Caco-2 (cell line): ENCODE measurements around the gene PPARA. TPM values are rescaled to one million over a fixed set of nuclear protein-coding genes. Genes with fewer than 3 reads are reported as not detected.

Experiments used
- BruUV-seq: library from RNA; stranded (reverse); fragments of 400-500 nt; replicated peaks from 2 replicates; lab custom pipeline; 2021; lab: Mats Ljungman, UMichigan
- CTCF ChIA-PET: fragments of 300-600 bp; sonication (Branson Sonifier 250); formaldehyde crosslinking; loops from one replicate; lab custom pipeline; 2022; ENCODE audit warnings: antibody characterized with exemption; lab: Charles Lee
- POLR2A ChIA-PET: fragments of 300-600 bp; sonication (Branson Sonifier 250); formaldehyde crosslinking; loops from one replicate; lab custom pipeline; 2022; ENCODE audit warnings: antibody characterized with exemption; lab: Charles Lee
- DNase-seq, 2 experiments: peaks; one replicate each; pipeline versions ENCODE4 v3.0.0 to v3.0.0-alpha.2; 2020 to 2022
- H3K27me3 ChIP-seq: replicated peaks from 2 replicates; pipeline ENCODE4 v1.6.0; 2011; ENCODE audit warnings: low read length; ENCODE audit not compliant: control insufficient read depth, insufficient read depth
- H3K36me3 ChIP-seq: 2 replicates; pipeline ENCODE4 v1.5.1; 2011; ENCODE audit warnings: low read length; ENCODE audit not compliant: control insufficient read depth, insufficient read depth
- H3K4me1 ChIP-seq: fragments of 250-450 bp; sonication (Bioruptor Pico); 2 replicates; pipeline ENCODE4 v1.5.1; 2020; ENCODE audit warnings: mild to moderate bottlenecking
- H3K4me3 ChIP-seq: 2 replicates; pipeline ENCODE4 v1.5.1; 2011; ENCODE audit warnings: low read depth, mild to moderate bottlenecking, control low read depth, low read length
- H3K9me3 ChIP-seq: fragments of 250-450 bp; sonication (Bioruptor Pico); 2 replicates; pipeline ENCODE4 v1.5.1; 2020; ENCODE audit warnings: mild to moderate bottlenecking, moderate library complexity
- H3K27ac Mint-ChIP-seq: one replicate; pipeline ENCODE4 v1.8.0; 2022; ENCODE audit warnings: mixed read lengths; ENCODE audit not compliant: unreplicated experiment
- H3K27me3 Mint-ChIP-seq: one replicate; pipeline ENCODE4 v1.8.0; 2022; ENCODE audit warnings: mixed read lengths; ENCODE audit not compliant: insufficient read depth, unreplicated experiment
- H3K36me3 Mint-ChIP-seq: one replicate; pipeline ENCODE4 v1.8.0; 2022; ENCODE audit warnings: mild to moderate bottlenecking, mixed read lengths; ENCODE audit not compliant: insufficient read depth, unreplicated experiment
- H3K4me1 Mint-ChIP-seq: one replicate; pipeline ENCODE4 v1.8.0; 2022; ENCODE audit warnings: low read depth, mixed read lengths; ENCODE audit not compliant: unreplicated experiment
- H3K4me3 Mint-ChIP-seq: one replicate; pipeline ENCODE4 v1.8.0; 2022; ENCODE audit warnings: mild to moderate bottlenecking, moderate library complexity, mixed read lengths; ENCODE audit not compliant: unreplicated experiment
- H3K9me3 Mint-ChIP-seq: one replicate; pipeline ENCODE4 v1.8.0; 2022; ENCODE audit warnings: mixed read lengths; ENCODE audit not compliant: unreplicated experiment
- CTCF ChIP-seq, 2 experiments: fragments of 200-600 bp in 1 of 2; IDR thresholded peaks; 1 replicate in 1 of 2; 2 replicates in 1 of 2; pipeline versions ENCODE4 v1.5.1 to v1.8.0; 2011 to 2022; ENCODE audit warnings: antibody characterized with exemption in 1 of 2, control low read depth in 1 of 2, inconsistent platforms in 1 of 2, low read depth in 1 of 2, low read length in 1 of 2, mild to moderate bottlenecking in 1 of 2, moderate library complexity in 1 of 2; ENCODE audit not compliant: insufficient read depth in 1 of 2, severe bottlenecking in 1 of 2, unreplicated experiment in 1 of 2
- intact Hi-C: fragments of 100-400 bp; cut with micrococcal nuclease; formaldehyde crosslinking; loops from one replicate; pipeline ENCODE4 v1.10.0; 2022; ENCODE audit not compliant: unreplicated experiment
- total RNA-seq: library from RNA; stranded (reverse); gene quantifications from 2 replicates; pipeline ENCODE4 v1.2.3, GENCODE V29; 2022

PPARA gene
- total RNA-seq, 1 experiment from 2014 or later, result 13.4 TPM

- intact Hi-C loops, result loop anchor here (1.0 kb wide), 3 partner anchors 103 to 121 kb away; no protein-coding TSS in a partner anchor
- H3K4me1 Mint-ChIP-seq, result no peaks in the 10 kb centered on the region
- peak; percentile 90 to 94 for DNase-seq
- ChIA-PET CTCF (interaction anchor here (0.6 to 4.9 kb wide), 19 partner anchors 10 to 1441 kb away, joined by 3 to 97 read pairs (median 4); no protein-coding TSS in a partner anchor), POLR2A (interaction anchor here (1.0 kb wide), 1 partner anchor 111 kb away, joined by 11 read pairs; no protein-coding TSS in a partner anchor)
- Histone ChIP-seq H3K27me3 (no peaks in the 10 kb centered on the region), H3K4me3 (no peak overlapping the region), H3K4me1 (peaks cover 7% of the 10 kb centered on the region), H3K9me3 (no peaks in the 10 kb centered on the region), H3K36me3 (no peaks in the 10 kb centered on the region)
- no peaks in the 10 kb centered on the region for H3K9me3 Mint-ChIP-seq
- TF ChIP-seq CTCF (IDR thresholded peaks at IDR 0.05; ENCODE audit: insufficient read depth in 1 of 2, low read depth in 1 of 2, low read length in 1 of 2, severe bottlenecking in 1 of 2, unreplicated experiment in 1 of 2), result peak; percentile 80 to 98
- BruUV-seq, result no TSS peak
- H3K36me3 Mint-ChIP-seq, result peaks cover 11% of the 10 kb centered on the region
- no peaks in the 10 kb centered on the region for H3K27me3 Mint-ChIP-seq
- H3K4me3 Mint-ChIP-seq, result no peak overlapping the region
- H3K27ac Mint-ChIP-seq, result no peak overlapping the region
Measured at GRCh38 chr22:46116491-46116958, 33.8 kb upstream of the PPARA start.

- H3K9me3 Mint-ChIP-seq, result no peaks in the 10 kb centered on the region
- Histone ChIP-seq H3K36me3 (no peaks in the 10 kb centered on the region), H3K4me1 (peaks cover 7% of the 10 kb centered on the region), H3K9me3 (no peaks in the 10 kb centered on the region), H3K4me3 (no peak overlapping the region), H3K27me3 (no peaks in the 10 kb centered on the region)
- no peak for DNase-seq
- CTCF ChIA-PET, result interaction anchor here (0.7 to 4.9 kb wide), 14 partner anchors 11 to 190 kb away, joined by 3 to 97 read pairs (median 5); no protein-coding TSS in a partner anchor
- H3K27me3 Mint-ChIP-seq, result no peaks in the 10 kb centered on the region
- intact Hi-C loops, result no loop called here
- H3K4me3 Mint-ChIP-seq, result no peak overlapping the region
- H3K4me1 Mint-ChIP-seq, result no peaks in the 10 kb centered on the region
- BruUV-seq, result no TSS peak
- POLR2A ChIA-PET, result interaction anchor here (1.0 kb wide), 1 partner anchor 112 kb away, joined by 11 read pairs; no protein-coding TSS in a partner anchor
- no peak overlapping the region for H3K27ac Mint-ChIP-seq
- H3K36me3 Mint-ChIP-seq, result peaks cover 12% of the 10 kb centered on the region
- no peak for TF ChIP-seq CTCF (IDR thresholded peaks at IDR 0.05; ENCODE audit: insufficient read depth in 1 of 2, low read depth in 1 of 2, low read length in 1 of 2, severe bottlenecking in 1 of 2, unreplicated experiment in 1 of 2)
Measured at GRCh38 chr22:46117206-46118199, 32.8 kb upstream of the PPARA start.

- Mint-ChIP-seq H3K4me3 (no peak overlapping the region), H3K27ac (no peak overlapping the region), H3K27me3 (no peaks in the 10 kb centered on the region), H3K36me3 (peaks cover 6% of the 10 kb centered on the region), H3K4me1 (no peaks in the 10 kb centered on the region), H3K9me3 (no peaks in the 10 kb centered on the region)
- no peak for DNase-seq
- Histone ChIP-seq H3K27me3 (no peaks in the 10 kb centered on the region), H3K4me1 (peaks cover 12% of the 10 kb centered on the region), H3K9me3 (no peaks in the 10 kb centered on the region), H3K4me3 (no peak overlapping the region), H3K36me3 (no peaks in the 10 kb centered on the region)
- BruUV-seq, result no TSS peak
- intact Hi-C loops, result no loop called here
- TF ChIP-seq CTCF (IDR thresholded peaks at IDR 0.05; ENCODE audit: insufficient read depth in 1 of 2, low read depth in 1 of 2, low read length in 1 of 2, severe bottlenecking in 1 of 2, unreplicated experiment in 1 of 2), result no peak
- CTCF ChIA-PET, result interaction anchor here (0.6 to 0.8 kb wide), 3 partner anchors 22 to 123 kb away, joined by 3 read pairs; no protein-coding TSS in a partner anchor
- POLR2A ChIA-PET, result no interaction called here
Measured at GRCh38 chr22:46119093-46119728, 31.1 kb upstream of the PPARA start.
